Kidney tubule cell (primary cell): ENCODE data around the gene CEP63.
A peak's percentile ranks its signal among the peaks of the same experiment; 100 is the strongest.

Experiments used
- DNase-seq: peaks from one replicate; pipeline ENCODE4 v3.0.0-alpha.2; 2018; ENCODE audit warnings: low spot score

CEP63 gene

DNA sequence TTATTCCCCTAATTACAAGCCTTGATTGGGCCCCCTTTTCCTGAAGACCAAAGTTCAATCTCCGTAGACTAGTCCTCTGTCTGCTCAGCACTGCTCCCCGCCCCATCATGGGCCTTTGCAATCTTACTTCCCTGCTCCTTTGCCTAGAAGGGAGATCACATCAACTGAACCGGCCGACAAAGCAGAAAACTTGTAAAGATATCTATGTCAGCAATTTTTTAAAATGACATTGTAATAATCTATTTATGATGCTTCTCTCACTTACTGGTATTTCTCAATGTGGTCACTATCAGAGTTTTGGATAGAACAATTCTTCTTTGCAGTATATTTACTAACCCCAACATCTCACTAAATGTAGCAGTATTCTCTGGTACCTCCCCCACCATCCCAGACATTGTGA is 17.3 kb upstream of the CEP63 start:
- no peak for DNase-seq

DNA sequence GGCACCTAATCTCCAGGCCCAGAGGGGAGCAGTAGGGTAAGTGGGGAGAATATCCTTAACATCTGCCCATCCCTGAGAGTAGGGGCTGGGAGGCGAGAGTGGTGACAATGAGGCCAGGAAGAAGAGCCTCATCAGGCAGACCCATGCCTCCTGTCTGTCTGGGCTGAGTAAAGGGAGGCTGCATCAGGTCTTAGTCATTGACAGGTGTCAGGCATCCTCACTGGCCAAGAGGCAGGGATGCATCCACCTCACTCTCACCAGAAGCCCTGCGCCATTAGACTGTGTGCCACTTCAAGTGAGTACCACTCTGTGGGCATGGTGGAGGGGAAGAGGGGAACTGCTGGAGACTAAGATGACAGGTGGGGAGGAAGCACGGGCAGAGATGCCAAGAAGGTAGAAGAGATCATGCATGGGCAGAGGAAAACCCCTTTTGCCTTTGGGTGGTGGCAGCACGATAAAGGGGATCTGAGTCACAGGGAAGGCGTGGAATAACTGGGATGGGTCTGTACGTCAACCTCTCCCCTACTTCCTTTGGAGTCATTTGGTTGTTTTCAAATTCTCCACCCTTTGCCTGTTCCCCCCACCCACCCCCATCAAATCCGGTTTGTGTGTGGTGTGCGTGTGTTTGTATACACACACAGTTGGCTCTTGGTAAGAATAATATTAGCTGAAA is 14.2 kb upstream of the CEP63 start:
- peak; percentile 52 for DNase-seq

DNA sequence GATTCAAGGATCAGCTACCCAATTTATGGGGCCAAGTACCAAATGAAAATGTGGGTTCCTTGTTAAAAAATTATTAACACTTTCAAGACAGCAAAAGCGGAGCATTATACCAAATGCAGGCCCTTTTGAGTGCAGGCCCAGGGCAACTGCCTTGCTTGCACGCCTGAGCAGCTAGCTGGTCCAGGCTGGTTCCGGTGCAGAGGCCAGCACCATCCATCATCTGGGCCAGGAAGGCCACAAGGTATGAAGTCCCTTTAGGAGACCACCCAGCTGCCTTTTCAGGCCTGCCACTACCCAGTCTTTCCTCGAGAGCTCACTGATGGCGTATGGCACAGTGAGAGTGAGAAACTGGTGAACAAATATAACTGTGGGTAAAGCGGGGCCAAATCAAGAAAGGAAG is 13.0 kb upstream of the CEP63 start:
- no peak for DNase-seq

DNA sequence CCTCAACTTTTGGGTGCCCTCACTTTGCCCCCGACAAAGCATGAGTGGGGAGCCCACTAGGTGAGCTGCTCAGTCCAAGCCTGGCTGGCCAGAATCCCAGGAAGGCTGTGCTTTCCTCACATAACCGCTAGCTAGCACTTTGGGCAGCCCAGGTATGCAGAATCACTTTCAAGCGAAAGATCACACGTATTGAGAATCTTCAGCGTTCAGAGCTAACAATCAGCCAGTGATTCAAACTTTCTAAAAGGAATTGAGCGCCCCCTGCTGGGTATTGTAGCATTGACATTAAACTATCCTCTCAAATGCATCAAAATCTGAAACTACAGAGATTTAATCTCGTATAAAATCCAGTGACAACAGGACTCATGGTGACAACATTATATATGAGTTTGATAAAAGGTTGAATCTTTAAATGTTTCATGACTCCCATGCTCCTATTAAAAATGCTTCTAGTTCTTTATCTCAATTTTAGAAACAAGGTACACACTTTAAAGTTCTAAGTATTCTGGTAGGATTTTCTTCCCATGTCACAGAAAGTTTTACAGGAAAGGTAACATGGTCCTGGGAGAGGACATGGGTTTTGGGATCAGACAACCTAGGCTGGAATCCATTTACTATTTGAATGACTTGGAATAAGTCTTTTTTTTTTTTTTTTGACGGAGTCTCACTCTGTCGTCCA is 11.8 kb upstream of the CEP63 start:
- DNase-seq = peak; percentile 86

DNA sequence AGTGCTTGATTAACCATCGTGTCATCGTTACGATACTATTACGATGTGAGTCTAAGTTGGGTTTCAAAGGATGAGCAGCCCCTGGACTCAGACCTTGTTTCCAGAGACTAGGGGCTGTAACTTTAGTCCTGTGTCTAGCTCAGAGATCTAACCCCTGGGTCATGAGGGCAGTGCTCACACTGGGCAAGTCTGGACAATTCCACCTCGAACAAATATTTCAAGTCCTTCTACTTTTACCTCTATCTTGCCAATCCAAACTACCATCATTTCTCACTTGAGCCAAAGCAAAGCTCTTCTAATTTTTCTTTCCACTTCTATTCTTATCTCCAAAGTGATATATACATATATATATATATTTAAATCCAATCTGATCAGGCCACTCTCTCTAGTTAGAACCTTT is 10.9 kb upstream of the CEP63 start:
- no peak for DNase-seq

DNA sequence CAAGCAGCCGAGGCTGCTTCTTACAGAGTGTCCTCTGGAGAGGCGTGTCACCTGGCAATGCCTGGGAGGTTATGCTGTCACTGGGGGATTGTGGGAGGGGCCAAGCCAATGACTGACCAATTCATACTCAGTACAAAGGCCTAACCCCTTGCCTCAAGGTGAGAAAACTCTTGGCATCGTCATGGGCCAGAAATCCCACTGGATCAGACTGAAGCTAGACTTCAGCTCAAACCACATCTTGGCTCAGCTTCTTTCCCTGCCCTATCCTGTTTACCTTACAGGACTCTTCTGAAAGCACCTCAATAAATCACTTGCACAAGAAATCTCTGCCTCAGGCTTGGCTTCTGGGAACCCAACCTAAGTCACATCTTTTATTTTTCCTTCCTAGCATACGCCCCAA is 9.6 kb upstream of the CEP63 start:
- DNase-seq = peak; percentile 67

DNA sequence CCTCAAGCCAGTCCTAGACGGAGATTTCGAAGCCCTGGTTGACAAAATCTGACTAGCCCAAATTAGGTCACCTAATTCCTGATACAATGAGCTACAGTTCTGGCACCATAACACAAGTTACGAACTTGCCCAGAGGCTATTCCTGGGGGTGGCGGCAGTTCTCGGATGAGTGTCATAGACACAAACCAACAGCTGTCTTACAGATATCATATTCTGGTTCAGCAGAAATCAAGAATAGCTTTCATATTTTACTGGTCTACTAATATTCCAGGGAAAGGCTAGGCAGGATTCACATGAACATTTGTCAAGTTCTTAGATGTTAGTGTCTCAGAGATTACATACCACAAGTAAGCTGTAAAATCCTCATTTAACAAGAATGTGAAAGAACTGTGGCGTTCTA is 8.9 kb upstream of the CEP63 start:
- DNase-seq = no peak

DNA sequence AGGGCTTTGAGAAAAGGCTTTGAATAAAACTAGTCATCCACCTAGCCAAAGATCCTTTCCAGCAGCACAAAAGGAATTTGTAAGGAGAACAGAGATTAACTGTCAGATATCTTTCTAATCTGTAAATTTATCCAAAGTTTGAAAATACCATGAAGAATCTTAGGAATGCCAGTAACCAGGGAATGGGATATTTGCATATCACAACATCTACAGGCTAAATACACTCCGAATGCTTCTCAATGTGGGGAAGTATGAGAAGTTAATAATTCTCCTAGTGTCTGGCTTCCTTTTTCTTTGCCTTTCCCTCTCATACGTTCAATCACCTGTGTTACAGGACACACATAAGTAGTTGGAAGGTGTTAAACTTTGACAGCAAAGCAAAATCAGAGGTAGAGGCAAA is 7.9 kb upstream of the CEP63 start:
- DNase-seq = peak; percentile 86

DNA sequence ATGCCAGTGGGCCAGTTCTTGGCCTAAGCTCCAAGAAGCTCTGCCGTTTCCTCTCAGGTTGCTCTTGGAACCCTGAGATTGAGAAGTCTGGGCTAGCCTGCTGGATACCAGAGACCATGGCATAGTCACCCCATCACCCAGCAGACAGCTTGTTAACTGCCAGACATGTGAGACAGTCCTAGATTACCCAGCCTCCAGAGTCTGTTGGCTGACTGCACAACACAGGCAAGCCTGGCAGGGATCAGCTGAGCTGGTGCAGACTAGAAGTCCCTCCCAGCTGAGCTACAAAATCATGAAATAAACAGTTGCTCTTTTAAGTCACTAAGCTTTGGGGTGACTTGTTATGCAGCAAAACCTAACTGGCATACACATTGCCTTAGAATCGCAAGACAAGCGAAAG is 5.3 kb upstream of the CEP63 start:
- DNase-seq = no peak

DNA sequence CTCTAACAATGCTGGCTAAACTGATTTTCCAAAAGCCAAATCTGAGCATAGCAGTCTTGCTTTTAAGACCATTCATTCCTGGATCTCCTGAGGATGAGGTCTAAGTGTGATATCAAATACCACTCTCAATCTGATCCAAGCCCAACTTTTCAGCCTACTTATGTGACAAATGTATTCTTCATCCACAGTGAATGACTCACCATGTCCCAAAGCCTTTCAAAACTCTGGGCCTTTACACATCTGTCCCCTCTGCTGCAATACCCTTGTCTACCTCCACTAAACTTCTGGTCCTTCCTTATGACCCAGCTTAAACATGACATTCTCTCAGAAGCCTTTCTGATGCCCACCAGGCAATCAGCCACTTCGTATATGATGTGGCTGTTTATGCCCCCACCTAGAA is 4.7 kb upstream of the CEP63 start:
- DNase-seq = no peak

DNA sequence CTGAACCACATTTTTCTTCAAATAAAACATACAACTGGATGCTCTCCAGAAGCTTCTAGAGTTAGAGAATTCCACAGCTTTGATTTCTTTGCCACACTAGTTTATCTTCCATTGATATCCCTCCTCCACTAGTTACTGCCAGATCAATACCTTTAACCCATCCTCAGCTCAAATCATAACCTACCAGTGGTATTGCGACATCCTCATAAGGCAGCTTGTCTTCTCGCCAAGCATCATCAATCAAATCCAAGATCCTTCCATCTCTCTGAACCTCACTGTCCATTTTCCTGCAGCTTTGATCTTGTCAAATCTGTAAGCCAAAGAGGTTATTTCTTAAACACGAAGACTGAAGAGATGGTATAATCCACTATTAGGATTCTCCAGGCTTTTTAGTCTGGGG is 3.2 kb upstream of the CEP63 start:
- DNase-seq = no peak

DNA sequence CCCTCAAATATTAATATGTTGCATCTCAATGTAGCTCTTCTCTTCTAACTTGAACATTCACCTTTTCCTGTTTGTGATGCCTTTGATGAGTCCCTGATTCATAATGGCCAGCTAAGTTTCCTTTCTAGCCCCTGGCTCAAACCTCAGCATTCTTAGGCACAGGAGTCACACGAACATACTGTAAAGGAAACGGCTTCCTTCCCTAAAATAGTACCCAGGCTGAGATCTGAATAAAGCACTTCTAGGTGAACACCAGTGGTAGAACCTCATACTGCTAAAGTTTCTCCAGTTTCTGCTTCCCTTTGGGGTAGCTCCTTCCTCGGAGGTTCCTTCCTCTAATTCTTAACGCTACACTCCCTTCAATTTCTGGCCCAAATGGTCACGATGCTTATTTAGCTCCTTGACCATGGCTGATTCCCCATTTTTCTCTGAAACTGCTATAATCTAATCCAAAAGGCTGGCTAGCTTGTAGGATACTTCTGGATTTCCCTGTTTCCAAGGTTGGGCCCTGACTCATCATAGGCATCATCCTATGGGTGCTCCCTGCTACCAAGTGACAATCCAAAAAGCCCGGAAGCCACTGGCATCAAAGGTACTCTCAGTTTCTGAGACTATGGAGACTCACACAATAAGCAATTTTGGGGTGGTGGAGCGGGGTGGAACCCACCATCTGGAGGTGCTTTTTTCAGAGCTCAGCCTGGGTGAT is 2.5 kb upstream of the CEP63 start:
- DNase-seq = peak; percentile 91

DNA sequence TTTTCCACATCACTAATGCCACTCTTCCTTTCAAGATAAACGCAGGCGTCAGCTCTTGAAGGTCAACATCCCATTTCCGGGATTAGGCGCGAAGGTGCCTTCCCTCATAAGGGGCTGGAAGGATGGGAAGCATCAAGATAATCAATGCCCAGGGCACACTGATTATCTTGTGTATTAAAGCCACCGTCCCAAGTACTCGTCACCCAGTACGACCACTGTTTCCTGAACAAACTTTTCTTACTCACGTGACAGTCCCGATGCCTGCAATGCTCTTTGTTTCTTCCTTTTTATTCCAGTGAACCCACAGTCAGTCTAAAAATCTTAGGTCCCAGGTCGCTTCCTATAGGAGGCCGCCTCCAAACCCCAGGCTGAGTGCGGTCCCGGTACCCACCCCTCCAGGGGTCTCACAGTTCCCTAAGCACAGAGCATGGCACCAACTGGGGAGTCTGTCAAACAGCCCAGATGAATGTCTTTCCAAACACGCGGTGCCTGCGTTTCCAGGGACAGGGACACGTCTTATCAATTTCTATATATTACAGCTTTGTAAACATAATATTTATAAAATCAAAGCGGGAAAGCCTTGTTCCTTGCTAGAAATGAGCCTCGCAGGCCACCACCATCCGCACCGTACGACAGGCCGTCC is 661 bp upstream of the CEP63 start:
- DNase-seq = peak; percentile 47

DNA sequence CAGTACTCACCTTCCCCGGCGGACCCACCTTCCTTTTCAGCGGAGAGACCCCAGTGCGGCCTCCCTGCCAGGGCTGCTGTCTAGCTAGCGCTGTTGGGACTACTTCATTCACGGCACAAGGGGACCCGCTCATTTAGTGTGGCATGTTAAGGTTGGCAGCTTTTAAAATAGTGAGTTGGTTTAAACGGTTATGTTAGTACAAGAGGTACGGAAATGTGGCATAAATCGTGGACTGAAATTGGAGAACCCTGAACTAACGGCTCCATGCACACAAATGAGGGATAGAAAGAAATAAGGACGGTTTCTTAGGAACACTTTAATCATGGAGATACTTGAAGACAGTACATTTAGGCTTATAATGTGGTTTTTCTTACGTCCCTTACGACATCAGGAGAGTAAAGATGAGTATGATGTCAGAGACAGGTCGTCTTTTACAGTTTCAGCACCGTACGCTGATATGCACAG is 752 bp downstream of the CEP63 start:
- DNase-seq = peak; percentile 28

DNA sequence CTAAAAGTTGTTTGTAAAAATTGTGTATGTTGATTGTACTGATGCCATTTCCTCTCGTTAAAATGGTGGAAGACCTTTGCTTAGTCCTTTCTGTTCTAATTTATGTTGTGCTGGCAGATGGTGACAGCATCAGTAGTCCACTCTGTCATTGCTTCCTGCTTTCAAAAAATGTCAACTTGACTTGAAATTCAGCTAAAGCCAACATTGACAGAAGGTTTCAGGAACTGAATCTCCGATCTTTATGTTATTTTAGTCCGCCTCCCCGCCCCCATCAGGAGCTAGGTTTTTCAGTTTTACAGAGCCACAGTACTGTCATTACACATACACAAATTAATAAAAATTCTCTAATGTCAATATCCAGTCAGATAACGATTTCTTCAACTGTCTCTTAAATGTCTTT is 1.5 kb downstream of the CEP63 start:
- no peak for DNase-seq

DNA sequence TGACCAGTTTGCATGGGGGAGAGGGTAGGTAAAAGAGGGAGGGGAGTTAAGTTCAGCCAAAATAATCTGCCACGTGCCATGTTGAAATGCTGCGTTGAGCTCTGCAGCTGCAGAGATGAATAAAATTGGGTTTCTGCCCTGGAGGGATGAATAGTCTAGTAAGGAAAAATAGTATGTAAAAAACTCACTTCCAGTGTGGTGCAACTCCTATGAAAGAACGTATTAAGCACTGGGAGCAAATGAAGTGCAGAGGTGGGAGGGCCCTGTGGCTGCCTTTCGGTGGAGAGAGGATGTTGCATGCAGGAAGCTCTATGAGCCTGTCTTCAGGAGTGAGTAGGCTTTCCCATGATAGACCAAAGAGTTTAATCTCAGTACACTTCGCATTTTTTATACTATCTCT is 8.6 kb downstream of the CEP63 start:
- no peak for DNase-seq

DNA sequence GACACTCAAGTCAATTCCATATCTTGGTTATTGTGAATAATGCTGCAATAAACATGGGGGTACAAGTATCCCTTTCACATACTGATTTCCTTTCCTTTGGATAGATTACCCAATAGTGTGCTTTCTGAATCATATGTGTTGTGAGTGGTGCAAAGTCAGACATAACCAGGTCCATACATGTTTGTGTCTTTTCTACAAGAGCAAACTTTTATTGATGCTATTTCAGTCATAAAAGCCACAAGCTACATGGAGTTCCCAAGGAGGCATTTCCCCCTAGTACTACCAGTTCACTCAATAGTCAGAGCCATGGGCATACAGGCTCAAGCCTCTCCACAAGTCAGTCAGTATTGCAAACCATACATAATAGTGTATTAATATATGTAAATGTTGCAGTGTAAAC is 10.1 kb downstream of the CEP63 start:
- no peak for DNase-seq

DNA sequence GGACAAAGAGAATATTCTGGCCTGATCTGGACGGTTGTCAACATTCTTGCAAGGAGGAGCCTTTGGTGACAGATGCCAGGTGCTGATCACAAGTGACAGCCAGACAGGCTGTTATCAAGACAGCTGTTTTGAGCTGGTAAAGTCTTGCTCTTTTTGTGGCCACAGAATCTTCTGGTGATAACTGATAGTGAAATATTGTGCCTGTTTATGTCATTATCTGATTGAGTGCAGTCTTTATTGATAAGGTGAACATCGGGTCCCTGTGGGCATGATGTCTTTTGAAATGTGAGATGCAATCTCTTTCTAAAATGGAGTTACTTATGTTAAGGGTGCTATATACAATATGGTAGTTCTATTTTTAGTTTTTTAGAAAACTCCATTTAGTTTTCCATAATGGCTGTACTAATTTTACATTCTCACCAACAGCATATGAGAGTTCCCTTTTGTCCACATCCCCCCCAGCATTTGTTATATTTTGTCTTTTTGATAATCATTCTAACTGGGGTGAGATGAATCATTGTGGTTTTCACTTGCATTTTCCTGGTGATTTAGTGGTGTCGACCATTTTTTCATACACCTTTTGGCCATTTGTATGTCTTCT is 10.7 kb downstream of the CEP63 start:
- DNase-seq = no peak

DNA sequence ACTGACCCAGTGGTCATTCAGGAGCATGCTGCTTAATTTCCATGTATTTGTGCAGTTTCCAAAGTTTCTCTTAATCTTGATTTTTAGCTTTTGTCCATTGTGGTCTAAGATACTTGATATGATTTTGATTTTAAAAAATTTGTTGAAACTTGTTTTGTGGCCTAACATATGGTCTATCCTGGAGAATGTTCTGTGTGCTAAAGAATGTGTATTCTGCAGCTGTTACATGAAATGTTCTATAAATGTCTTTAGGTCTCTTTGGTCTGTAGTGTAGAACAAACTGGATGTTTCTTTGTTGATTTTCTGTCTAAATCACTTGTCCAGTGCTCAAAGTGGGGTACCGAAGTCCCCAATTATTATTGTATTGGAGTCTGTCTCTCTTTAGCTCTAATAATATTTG is 17.4 kb downstream of the CEP63 start:
- DNase-seq = no peak

DNA sequence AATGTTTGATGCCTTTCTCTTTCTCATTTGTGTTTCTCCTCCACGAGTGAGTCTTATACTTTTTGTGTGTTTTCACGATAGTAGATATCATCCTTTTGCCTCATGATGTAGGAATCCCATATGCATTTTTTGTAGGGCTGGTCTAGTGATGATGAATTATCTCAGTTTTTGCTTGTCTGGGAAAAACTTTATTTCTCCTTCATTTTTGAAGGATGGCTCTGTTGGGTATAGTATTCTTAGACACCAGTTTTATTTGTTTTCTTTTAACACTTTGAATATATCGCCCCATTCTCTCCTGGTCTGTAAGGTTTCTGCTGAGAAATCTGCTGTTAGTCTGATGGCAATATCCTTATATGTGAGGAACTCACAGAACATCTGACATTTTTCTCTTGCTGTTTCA is 18.3 kb downstream of the CEP63 start:
- no peak for DNase-seq

DNA sequence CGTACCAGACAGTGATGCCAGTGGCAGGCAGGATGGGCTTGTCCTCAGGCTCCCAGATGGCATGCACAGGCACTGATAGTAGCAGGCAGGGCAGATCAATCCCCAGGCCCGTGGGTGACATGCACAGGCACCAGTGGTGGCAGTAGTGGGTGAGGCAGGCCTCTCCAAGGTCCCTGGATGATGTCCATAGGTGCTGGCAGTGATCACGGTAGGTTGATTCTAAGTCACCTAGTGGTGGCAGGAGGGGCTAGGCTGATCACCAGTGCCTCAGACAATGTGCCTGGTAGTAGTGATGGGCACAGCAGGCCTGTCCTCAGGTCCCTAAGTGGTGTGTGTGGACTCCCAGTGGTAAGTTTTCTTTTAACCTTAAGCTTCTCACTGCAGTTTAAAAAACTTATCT is 19.6 kb downstream of the CEP63 start:
- no peak for DNase-seq

DNA sequence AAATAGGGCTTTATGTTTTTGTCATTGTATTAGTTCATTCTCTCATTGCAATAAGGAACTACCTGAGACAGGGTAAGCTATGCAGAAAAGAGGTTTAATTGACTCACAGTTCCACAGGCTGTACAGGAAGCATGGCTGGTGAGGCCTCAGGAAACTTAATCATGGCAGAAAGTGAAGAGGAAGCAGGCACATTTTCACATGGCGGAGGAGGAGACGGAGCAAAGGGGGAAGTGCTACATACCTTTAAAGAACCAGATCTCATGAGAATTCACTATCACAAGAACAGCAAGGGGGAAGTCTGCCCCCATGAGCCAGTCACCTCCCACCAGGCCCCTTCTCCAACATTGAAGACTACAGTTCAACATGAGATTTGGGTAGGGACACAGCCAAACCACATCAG is 25.6 kb downstream of the CEP63 start:
- no peak for DNase-seq

DNA sequence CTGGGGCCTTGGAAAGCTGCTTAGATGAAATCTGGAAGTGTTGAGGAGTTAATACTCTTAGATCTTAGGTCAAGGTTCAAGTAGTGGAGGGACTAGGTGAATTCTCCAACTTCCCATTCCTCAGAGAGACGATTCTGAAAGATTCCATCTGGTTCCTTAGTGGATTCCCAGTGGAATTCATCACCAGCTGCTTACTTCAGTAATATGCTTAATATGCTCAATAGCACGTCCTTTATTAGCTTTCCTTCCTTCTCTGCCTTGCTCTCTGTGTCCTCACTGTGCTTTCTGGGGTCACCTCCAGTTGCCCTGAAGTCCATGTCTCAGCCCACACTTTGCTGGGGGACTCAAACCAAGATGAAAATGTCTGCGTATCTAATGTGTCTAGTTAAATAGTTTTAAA is 31.0 kb downstream of the CEP63 start:
- DNase-seq = no peak
